ENCODE measurements around the gene CSMD2. TPM values are rescaled to one million over a fixed set of nuclear protein-coding genes. Genes with fewer than 3 reads are reported as not detected.
A peak's percentile ranks its signal among the peaks of the same experiment; 100 is the strongest.

CSMD2 gene
- total RNA-seq, 2 donors from 2014 or later = 0.62 to 2.8 TPM

GRCh38 chr1:34013958-34014737 is 150.9 kb downstream of the CSMD2 start:
- Histone ChIP-seq H3K27ac (ENCODE audit: low read depth, low read length) (no peak overlapping the region), H3K27me3 (ENCODE audit: control insufficient read depth, insufficient read depth, low read length, poor library complexity, severe bottlenecking) (no peaks in the 10 kb centered on the region), H3K4me1 (ENCODE audit: control insufficient read depth, insufficient read depth, low read length) (peaks cover 4% of the 10 kb centered on the region), H3K4me3 (ENCODE audit: low read length) (no peak overlapping the region), H3K9me3 (ENCODE audit: control insufficient read depth, low read length) (no peaks in the 10 kb centered on the region), H3K9ac (ENCODE audit: extremely low read depth, low read length, poor library complexity, severe bottlenecking) (no peak overlapping the region), H3K36me3 (ENCODE audit: control insufficient read depth, insufficient read depth, low read length) (no peaks in the 10 kb centered on the region)
- DNase-seq = peak; percentile 92
- Mint-ChIP-seq H3K9me3 (no peaks in the 10 kb centered on the region), H3K27ac (no peak overlapping the region), H3K36me3 (ENCODE audit: low read depth) (no peaks in the 10 kb centered on the region), H3K4me1 (peaks cover 12% of the 10 kb centered on the region), H3K4me3 (no peak overlapping the region), H3K27me3 (ENCODE audit: insufficient read depth) (peaks cover 11% of the 10 kb centered on the region)
- 63 to 64% methylated on average over 10 to 11 of the region's 11 CpGs for WGBS, 2 experiments (ENCODE audit: insufficient coverage in 1 of 2, insufficient read length in 1 of 2)
- peak; percentile 96 for TF ChIP-seq CTCF (conservative IDR thresholded peaks at IDR 0.05)

- H3K27ac ChIP-seq (ENCODE audit: low read depth, low read length) = no peak overlapping the region
- TF ChIP-seq CTCF (conservative IDR thresholded peaks at IDR 0.05) = no peak
- H3K27me3 Mint-ChIP-seq (ENCODE audit: insufficient read depth) = peaks cover 18% of the 10 kb centered on the region
- no peaks in the 10 kb centered on the region for H3K4me1 ChIP-seq (ENCODE audit: control insufficient read depth, insufficient read depth, low read length)
- no peak overlapping the region for H3K9ac ChIP-seq (ENCODE audit: extremely low read depth, low read length, poor library complexity, severe bottlenecking)
- 84 to 91% methylated on average over 9 to 10 of the region's 10 CpGs for WGBS, 2 experiments (ENCODE audit: insufficient coverage in 1 of 2, insufficient read length in 1 of 2)
- H3K4me3 Mint-ChIP-seq = no peak overlapping the region
- peaks cover under 1% of the 10 kb centered on the region for H3K27me3 ChIP-seq (ENCODE audit: control insufficient read depth, insufficient read depth, low read length, poor library complexity, severe bottlenecking)
- no peaks in the 10 kb centered on the region for H3K36me3 ChIP-seq (ENCODE audit: control insufficient read depth, insufficient read depth, low read length)
- no peaks in the 10 kb centered on the region for H3K9me3 ChIP-seq (ENCODE audit: control insufficient read depth, low read length)
- H3K36me3 Mint-ChIP-seq (ENCODE audit: low read depth) = no peaks in the 10 kb centered on the region
- H3K4me3 ChIP-seq (ENCODE audit: low read length) = no peak overlapping the region
- no peak overlapping the region for H3K27ac Mint-ChIP-seq
- no peaks in the 10 kb centered on the region for H3K9me3 Mint-ChIP-seq
- H3K4me1 Mint-ChIP-seq = peaks cover 2% of the 10 kb centered on the region
- DNase-seq = peak; percentile 19
These were observed 151.9 kb downstream of the CSMD2 start for GRCh38 chr1:34013136-34013535.

- no peak overlapping the region for H3K4me3 Mint-ChIP-seq
These were observed 155.6 kb downstream of the CSMD2 start for GRCh38 chr1:34009340-34009985.

More at GRCh38 chr1:34009340-34009985, 155.6 kb downstream of the CSMD2 start:
- H3K9ac ChIP-seq (ENCODE audit: extremely low read depth, low read length, poor library complexity, severe bottlenecking) = no peak overlapping the region
- H3K9me3 ChIP-seq (ENCODE audit: control insufficient read depth, low read length) = no peaks in the 10 kb centered on the region
- no peaks in the 10 kb centered on the region for H3K36me3 ChIP-seq (ENCODE audit: control insufficient read depth, insufficient read depth, low read length)
- 86 to 91% methylated on average over 3 to 5 of the region's 5 CpGs for WGBS, 2 experiments (ENCODE audit: insufficient coverage in 1 of 2, insufficient read length in 1 of 2)
- no peak for DNase-seq
- H3K9me3 Mint-ChIP-seq = no peaks in the 10 kb centered on the region
- no peak for TF ChIP-seq CTCF (conservative IDR thresholded peaks at IDR 0.05)
- H3K36me3 Mint-ChIP-seq (ENCODE audit: low read depth) = no peaks in the 10 kb centered on the region
- H3K4me3 ChIP-seq (ENCODE audit: low read length) = no peak overlapping the region
- H3K4me1 ChIP-seq (ENCODE audit: control insufficient read depth, insufficient read depth, low read length) = no peaks in the 10 kb centered on the region
- H3K27ac ChIP-seq (ENCODE audit: low read depth, low read length) = no peak overlapping the region
- no peak overlapping the region for H3K27ac Mint-ChIP-seq
- H3K27me3 ChIP-seq (ENCODE audit: control insufficient read depth, insufficient read depth, low read length, poor library complexity, severe bottlenecking) = peaks cover 29% of the 10 kb centered on the region
- peaks cover 45% of the 10 kb centered on the region for H3K27me3 Mint-ChIP-seq (ENCODE audit: insufficient read depth)
- H3K4me1 Mint-ChIP-seq = peaks cover 2% of the 10 kb centered on the region
